Liver (tissue), 9 donors: Measurements from ENCODE around the gene GRN. TPM values are rescaled to one million over a fixed set of nuclear protein-coding genes. Genes with fewer than 3 reads are reported as not detected.

Experiments used
- DNase-seq: peaks from one replicate; pipeline ENCODE4 v3.0.0-alpha.2; 2017; ENCODE audit warnings: low spot score
- H3K27ac ChIP-seq, 2 donors: one replicate each; pipeline ENCODE4 v1.7.0; 2013; ENCODE audit warnings: inconsistent platforms in 2 of 2, low read length in 2 of 2, control low read depth in 1 of 2, low read depth in 1 of 2, mild to moderate bottlenecking in 1 of 2
- H3K27me3 ChIP-seq, 4 donors: one replicate each; pipeline versions ENCODE4 v1.6.1 to v1.7.0; 2013; ENCODE audit warnings: low read length in 3 of 4, inconsistent platforms in 1 of 4, mild to moderate bottlenecking in 1 of 4, moderate library complexity in 1 of 4; ENCODE audit not compliant: control insufficient read depth in 4 of 4, insufficient read depth in 4 of 4
- H3K36me3 ChIP-seq, 4 donors: one replicate each; pipeline versions ENCODE4 v1.6.1 to v1.7.0; 2013; ENCODE audit warnings: low read length in 3 of 4, mild to moderate bottlenecking in 3 of 4, low read depth in 1 of 4, moderate library complexity in 1 of 4; ENCODE audit not compliant: control insufficient read depth in 4 of 4, insufficient read depth in 3 of 4
- H3K4me1 ChIP-seq, 4 donors: one replicate each; pipeline versions ENCODE4 v1.6.1 to v1.7.0; 2013; ENCODE audit warnings: low read length in 3 of 4, mild to moderate bottlenecking in 3 of 4, moderate library complexity in 1 of 4; ENCODE audit not compliant: control insufficient read depth in 4 of 4, insufficient read depth in 4 of 4
- H3K4me3 ChIP-seq, 3 donors: one replicate each; pipeline versions ENCODE4 v1.6.1 to v1.7.0; 2013; ENCODE audit warnings: low read length in 3 of 3, control low read depth in 1 of 3, low read depth in 1 of 3, mild to moderate bottlenecking in 1 of 3
- H3K9ac ChIP-seq, 2 donors: one replicate each; pipeline ENCODE4 v1.7.0; 2013; ENCODE audit warnings: low read length in 2 of 2, mild to moderate bottlenecking in 2 of 2, moderate library complexity in 2 of 2, control low read depth in 1 of 2, low read depth in 1 of 2
- H3K9me3 ChIP-seq, 4 donors: one replicate each; pipeline versions ENCODE4 v1.6.1 to v1.7.0; 2013; ENCODE audit warnings: low read length in 3 of 4; ENCODE audit not compliant: control insufficient read depth in 4 of 4
- ATF3 ChIP-seq: IDR thresholded peaks from 2 replicates; pipeline ENCODE4 v1.6.1; 2016; ENCODE audit warnings: antibody characterized with exemption
- CTCF ChIP-seq: fragments of 150-350 bp; IDR thresholded peaks from 2 replicates; pipeline ENCODE4 v1.5.1; 2017; ENCODE audit warnings: improper control_type of control experiment, low read depth, low read length; ENCODE audit not compliant: missing input control
- EGR1 ChIP-seq, 2 donors: IDR thresholded peaks; 2 replicates each; pipeline ENCODE4 v1.6.1; 2016 to 2018; ENCODE audit warnings: antibody characterized with exemption in 2 of 2, low read depth in 2 of 2
- FOXA1 ChIP-seq: IDR thresholded peaks from 2 replicates; pipeline ENCODE4 v1.6.1; 2016; ENCODE audit warnings: antibody characterized with exemption
- GABPA ChIP-seq, 2 donors: IDR thresholded peaks in 1 of 2; conservative IDR thresholded peaks in 1 of 2; 2 replicates each; pipeline ENCODE4 v1.6.1; 2016; ENCODE audit warnings: antibody characterized with exemption in 2 of 2, mild to moderate bottlenecking in 1 of 2, moderate library complexity in 1 of 2
- HNF4A ChIP-seq, 2 donors: conservative IDR thresholded peaks; 2 replicates each; pipeline ENCODE4 v1.6.1; 2016; ENCODE audit warnings: antibody characterized with exemption in 2 of 2, mild to moderate bottlenecking in 2 of 2
- HNF4G ChIP-seq: IDR thresholded peaks from 2 replicates; pipeline ENCODE4 v1.6.1; 2016; ENCODE audit warnings: antibody characterized with exemption
- JUND ChIP-seq, 2 donors: IDR thresholded peaks; 2 replicates each; pipeline ENCODE4 v1.6.1; 2016; ENCODE audit warnings: antibody characterized with exemption in 2 of 2
- MAX ChIP-seq: IDR thresholded peaks from 2 replicates; pipeline ENCODE4 v1.6.1; 2016; ENCODE audit warnings: antibody characterized with exemption
- NR2F2 ChIP-seq: IDR thresholded peaks from 2 replicates; pipeline ENCODE4 v1.6.1; 2016; ENCODE audit warnings: antibody characterized with exemption
- RAD21 ChIP-seq, 2 donors: IDR thresholded peaks; 2 replicates each; pipeline ENCODE4 v1.6.1; 2016; ENCODE audit warnings: antibody characterized with exemption in 2 of 2, mild to moderate bottlenecking in 2 of 2
- REST ChIP-seq: IDR thresholded peaks from 2 replicates; pipeline ENCODE4 v1.6.1; 2016; ENCODE audit warnings: antibody characterized with exemption, mild to moderate bottlenecking
- SP1 ChIP-seq: IDR thresholded peaks from 2 replicates; pipeline ENCODE4 v1.6.1; 2018; ENCODE audit warnings: antibody characterized with exemption, mild to moderate bottlenecking
- TAF1 ChIP-seq: conservative IDR thresholded peaks from 2 replicates; pipeline ENCODE4 v1.6.1; 2016; ENCODE audit warnings: antibody characterized with exemption, mild to moderate bottlenecking
- YY1 ChIP-seq: IDR thresholded peaks from 2 replicates; pipeline ENCODE4 v1.6.1; 2016; ENCODE audit warnings: antibody characterized with exemption, mild to moderate bottlenecking
- ZBTB33 ChIP-seq: IDR thresholded peaks from 2 replicates; pipeline ENCODE4 v1.6.1; 2016; ENCODE audit warnings: antibody characterized with exemption
- WGBS: extraction: QIAGEN DNeasy Blood & Tissue Kit; methylation state at CpG from one replicate; pipeline ENCODE4 v1.1.7; 2013; 5-methylcytosine and 5-hydroxymethylcytosine counted together
- polyA plus RNA-seq, 2 donors: library from polyadenylated mRNA; stranded (reverse) in 1 of 2; unstranded in 1 of 2; fragments of 200-250 nt in 1 of 2; fragments of >200 nt in 1 of 2; fragmentation: Nextera tagmentation in 1 of 2; extraction: Ambion mirVana in 1 of 2; gene quantifications; one replicate each; pipeline versions ENCODE4 v1.2.1 to v1.2.3, GENCODE V29; 2013 to 2015
- total RNA-seq, 2 donors: library from RNA; depleted of rRNA; stranded (reverse); fragments of >200 nt; gene quantifications; one replicate each; pipeline ENCODE4 v1.2.3, GENCODE V29; 2014
- donor health status: healthy.
- donor health status: healthy.
- donor health status: healthy.
- donor health status: healthy.
- donor health status: healthy.

GRN gene
- total and polyA plus RNA-seq, 4 donors: 90.9 to 166 (median 133) TPM

- H3K27me3 ChIP-seq: peaks cover 0 to 4% (median 0%) of the 10 kb centered on the region in 4 donors
- WGBS: 85% methylated on average over 18 of the region's 18 CpGs
- no peak overlapping the region for H3K27ac ChIP-seq
- peaks cover 3 to 15% (median 10%) of the 10 kb centered on the region in 4 donors for H3K4me1 ChIP-seq
- H3K9me3 ChIP-seq: no peaks in the 10 kb centered on the region
- H3K4me3 ChIP-seq: no peak overlapping the region
- no peak overlapping the region for H3K9ac ChIP-seq
- peaks cover 2 to 28% (median 10%) of the 10 kb centered on the region in 4 donors for H3K36me3 ChIP-seq
- TF ChIP-seq HNF4G (no peak), REST (no peak), EGR1 (IDR thresholded peaks at IDR 0.05; ENCODE audit: low read depth in 2 of 2) (no peak), CTCF (no peak), YY1 (no peak), GABPA (IDR thresholded peaks at IDR 0.05 in 1 of 2, conservative IDR thresholded peaks at IDR 0.05 in 1 of 2) (no peak), MAX (no peak), TAF1 (no peak), JUND (IDR thresholded peaks at IDR 0.05) (no peak), SP1 (no peak), ZBTB33 (no peak), ATF3 (no peak), HNF4A (conservative IDR thresholded peaks at IDR 0.05) (no peak), NR2F2 (no peak), FOXA1 (no peak), RAD21 (IDR thresholded peaks at IDR 0.05) (no peak)
- DNase-seq: no peak
Measured at GRCh38 chr17:44320066-44320465, 25.0 kb upstream of the GRN start.
